IMR-90 (cell line): ENCODE measurements around the gene STEEP1. TPM values are rescaled to one million over a fixed set of nuclear protein-coding genes. Genes with fewer than 3 reads are reported as not detected.
"Not testable (repeated sequence)": the region's sequence is repeated elsewhere in the genome, so short reads cannot be mapped to it uniquely, and the experiment has no call there.

Experiments used
- ATAC-seq: fragments of 200-7000 bp; cut with Tn5 transposase; 2 replicates; pipeline ENCODE4 v1.9.1; 2020; ENCODE audit warnings: low read depth, mild to moderate bottlenecking, moderate library complexity
- BruUV-seq: library from RNA; stranded (reverse); fragments of 400-500 nt; replicated peaks from 2 replicates; lab custom pipeline; 2021; lab: Mats Ljungman, UMichigan
- CTCF ChIA-PET: fragments of 300-600 bp; formaldehyde crosslinking; extraction: SDS; loops from one replicate; lab custom pipeline; 2021; ENCODE audit warnings: antibody characterized with exemption; lab: Yijun Ruan, JAX
- POLR2A ChIA-PET: fragments of 300-600 bp; sonication (Branson Sonifier 250); formaldehyde crosslinking; loops from one replicate; lab custom pipeline; 2022; ENCODE audit warnings: antibody characterized with exemption; ENCODE audit not compliant: unreplicated experiment; lab: Charles Lee
- DNase-seq: peaks from one replicate; pipeline ENCODE4 v3.0.0; 2013
- H2AFZ ChIP-seq: replicated peaks from 2 replicates; pipeline ENCODE3; 2013; ENCODE audit warnings: low read length, mild to moderate bottlenecking; ENCODE audit not compliant: poor library complexity
- H2AK5ac ChIP-seq: 2 replicates; pipeline ENCODE4 v1.6.1; 2013; ENCODE audit warnings: low read depth, low read length, inconsistent platforms
- H2AK9ac ChIP-seq: replicated peaks from 2 replicates; pipeline ENCODE3; 2013; ENCODE audit warnings: mild to moderate bottlenecking, low read depth, low read length, moderate library complexity; ENCODE audit not compliant: poor library complexity
- H2BK120ac ChIP-seq: 2 replicates; pipeline ENCODE4 v1.6.1; 2013; ENCODE audit warnings: low read depth, low read length, inconsistent platforms
- H2BK15ac ChIP-seq: 3 replicates; pipeline ENCODE4 v1.6.1; 2013; ENCODE audit warnings: low read depth, low read length, inconsistent platforms
- H2BK20ac ChIP-seq: 2 replicates; pipeline ENCODE4 v1.6.1; 2013; ENCODE audit warnings: low read depth, mild to moderate bottlenecking, inconsistent platforms, low read length, moderate library complexity
- H2BK5ac ChIP-seq: 2 replicates; pipeline ENCODE4 v1.6.1; 2013; ENCODE audit warnings: mild to moderate bottlenecking, low read depth, low read length, inconsistent platforms; ENCODE audit not compliant: poor library complexity, severe bottlenecking
- H3K14ac ChIP-seq: replicated peaks from 2 replicates; pipeline ENCODE4 v1.6.1; 2013; ENCODE audit warnings: low read depth, low read length, inconsistent platforms
- H3K18ac ChIP-seq: 2 replicates; pipeline ENCODE4 v1.6.1; 2013; ENCODE audit warnings: low read depth, low read length, control low read depth
- H3K23ac ChIP-seq: 2 replicates; pipeline ENCODE4 v1.6.1; 2013; ENCODE audit warnings: low read depth, low read length, inconsistent platforms
- H3K27ac ChIP-seq: 2 replicates; pipeline ENCODE4 v1.5.1; 2013; ENCODE audit warnings: mild to moderate bottlenecking, control low read depth, low read length; ENCODE audit not compliant: insufficient read depth
- H3K27me3 ChIP-seq: 2 replicates; pipeline ENCODE4 v1.6.1; 2013; ENCODE audit warnings: low read length; ENCODE audit not compliant: control insufficient read depth, insufficient read depth
- H3K36me3 ChIP-seq: 2 replicates; pipeline ENCODE4 v1.6.1; 2013; ENCODE audit warnings: low read length, mixed read lengths; ENCODE audit not compliant: control insufficient read depth, insufficient read depth
- H3K4ac ChIP-seq: 2 replicates; pipeline ENCODE4 v1.6.1; 2013; ENCODE audit warnings: low read depth, low read length, inconsistent platforms
- H3K4me1 ChIP-seq: 2 replicates; pipeline ENCODE4 v1.6.1; 2013; ENCODE audit warnings: low read length, mixed read lengths; ENCODE audit not compliant: control insufficient read depth, insufficient read depth
- H3K4me2 ChIP-seq: 2 replicates; pipeline ENCODE4 v1.6.1; 2013; ENCODE audit warnings: low read depth, mild to moderate bottlenecking, control low read depth, low read length, moderate library complexity
- H3K4me3 ChIP-seq: 2 replicates; pipeline ENCODE4 v1.5.1; 2013; ENCODE audit warnings: low read depth, mild to moderate bottlenecking, control low read depth, low read length, moderate library complexity; ENCODE audit not compliant: insufficient read depth
- H3K56ac ChIP-seq: 2 replicates; pipeline ENCODE4 v1.6.1; 2013; ENCODE audit warnings: low read length, inconsistent platforms; ENCODE audit not compliant: insufficient read depth; ENCODE audit errors: extremely low read depth
- H3K79me1 ChIP-seq, 2 experiments: 2 replicates each; pipeline ENCODE4 v1.6.1; 2013; ENCODE audit warnings: low read length in 2 of 2, inconsistent platforms in 1 of 2, low read depth in 1 of 2
- H3K9ac ChIP-seq: 2 replicates; pipeline ENCODE4 v1.6.1; 2013; ENCODE audit warnings: low read depth, low read length, control low read depth
- H3K9me1 ChIP-seq: 2 replicates; pipeline ENCODE4 v1.6.1; 2013; ENCODE audit warnings: low read length, inconsistent platforms; ENCODE audit not compliant: insufficient read depth
- H3K9me3 ChIP-seq: 2 replicates; pipeline ENCODE4 v1.6.1; 2013; ENCODE audit warnings: low read length; ENCODE audit not compliant: control insufficient read depth, insufficient read depth
- H4K20me1 ChIP-seq: 2 replicates; pipeline ENCODE4 v1.6.1; 2013; ENCODE audit warnings: low read length, inconsistent platforms; ENCODE audit not compliant: insufficient read depth
- H4K5ac ChIP-seq: 2 replicates; pipeline ENCODE4 v1.6.1; 2013; ENCODE audit warnings: mild to moderate bottlenecking, low read depth, low read length, control low read depth
- H4K8ac ChIP-seq, 2 experiments: 2 replicates each; pipeline ENCODE4 v1.6.1; 2013; ENCODE audit warnings: low read depth in 2 of 2, low read length in 2 of 2, control low read depth in 1 of 2, inconsistent platforms in 1 of 2
- H4K91ac ChIP-seq: 2 replicates; pipeline ENCODE4 v1.6.1; 2013; ENCODE audit warnings: low read depth, low read length, inconsistent platforms; ENCODE audit not compliant: insufficient read depth
- WGBS, 2 experiments: methylation state at CpG; one replicate each; pipeline versions ENCODE4 v1.1.5 to v1.1.7; 2013; ENCODE audit warnings: missing lambda C conversion rate in 2 of 2; ENCODE audit not compliant: insufficient read length in 1 of 2; ENCODE audit errors: extremely low coverage in 2 of 2; 5-methylcytosine and 5-hydroxymethylcytosine counted together
- dilution Hi-C: fragments of 300-500 bp; cut with HindIII; formaldehyde crosslinking; loops from one replicate; pipeline ENCODE4 v1.14.3; 2018; ENCODE audit warnings: low sequenced_read_pairs; ENCODE audit not compliant: unreplicated experiment
- in situ Hi-C: fragments of 300-500 bp; cut with MboI; formaldehyde crosslinking; loops from 3 replicates; pipeline ENCODE4 v1.14.3; 2019; ENCODE audit warnings: low sequenced_read_pairs, inconsistent platforms, mixed read lengths
- intact Hi-C: fragments of 100-400 bp; cut with micrococcal nuclease; formaldehyde crosslinking; loops from 2 replicates; pipeline ENCODE4 v1.10.0; 2022
- polyA plus RNA-seq, 3 experiments: library from polyadenylated mRNA; depleted of rRNA; stranded (reverse); fragments of >200 nt; gene quantifications; 2 replicates each; pipeline ENCODE4 v1.2.3, GENCODE V29; 2012; ENCODE audit warnings: low replicate concordance in 1 of 3
- total RNA-seq: library from RNA; depleted of rRNA; stranded (reverse); fragments of >200 nt; gene quantifications from 2 replicates; pipeline ENCODE4 v1.2.3, GENCODE V29; 2012

The STEEP1 gene
- total and polyA plus RNA-seq, 2 of the 4 experiments (the other 2 are of a cell fraction), result 16.7 to 33.2 TPM

DNA sequence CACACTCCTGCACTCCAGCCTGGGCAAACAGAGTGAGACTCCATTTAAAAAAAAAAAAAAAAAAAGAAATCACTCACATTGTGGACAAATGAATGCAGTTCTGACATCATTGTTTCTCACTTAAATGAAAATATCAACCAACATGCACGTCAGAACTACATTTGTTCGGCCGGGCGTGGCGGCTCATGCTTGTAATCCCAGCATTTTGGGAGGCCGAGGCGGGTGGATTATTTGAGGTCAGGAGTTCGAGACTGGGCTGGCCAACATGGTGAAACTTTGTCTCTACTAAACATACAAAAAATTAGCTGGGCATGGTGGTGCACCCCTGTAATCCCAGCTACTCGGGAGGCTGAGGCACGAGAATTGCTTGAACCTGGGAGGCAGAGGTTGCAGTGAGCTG lies 60.1 kb downstream of the STEEP1 start:
- H2AFZ ChIP-seq, H3K18ac ChIP-seq, H3K4me2 ChIP-seq, H3K14ac ChIP-seq, H2AK5ac ChIP-seq, H3K4me3 ChIP-seq, H2BK20ac ChIP-seq, DNase-seq, intact Hi-C loops, H4K5ac ChIP-seq, POLR2A ChIA-PET, H4K20me1 ChIP-seq, H3K4ac ChIP-seq, H3K27ac ChIP-seq, H3K9me3 ChIP-seq, H3K27me3 ChIP-seq, H2BK120ac ChIP-seq, ATAC-seq, H2BK5ac ChIP-seq, H2AK9ac ChIP-seq, H3K36me3 ChIP-seq, H3K4me1 ChIP-seq, H3K23ac ChIP-seq, H4K91ac ChIP-seq, BruUV-seq, dilution Hi-C loops, H4K8ac ChIP-seq, H3K79me1 ChIP-seq, H3K56ac ChIP-seq, H2BK15ac ChIP-seq, H3K9ac ChIP-seq: not testable (repeated sequence)
- CTCF ChIA-PET, result interaction anchor here (0.6 to 1.1 kb wide), 3 partner anchors 23 to 183 kb away, joined by 3 to 4 read pairs (median 4); no protein-coding TSS in a partner anchor
- H3K9me1 ChIP-seq, result peaks cover 11% of the 10 kb centered on the region
- WGBS, 2 experiments, result 90% methylated on average over 7 of the region's 10 CpGs; no CpG with 5 or more reads in 1 of the 2 experiments
- in situ Hi-C loops, result loop anchor here (25.0 kb wide), 1 partner anchor 232 kb away; no protein-coding TSS in a partner anchor
